ENCODE data around the gene RRBP1. TPM values are rescaled to one million over a fixed set of nuclear protein-coding genes. Genes with fewer than 3 reads are reported as not detected.

RRBP1 gene
- total and polyA plus RNA-seq, 3 donors from 2014 or later, result 93.8 to 146 (median 144) TPM

DNA sequence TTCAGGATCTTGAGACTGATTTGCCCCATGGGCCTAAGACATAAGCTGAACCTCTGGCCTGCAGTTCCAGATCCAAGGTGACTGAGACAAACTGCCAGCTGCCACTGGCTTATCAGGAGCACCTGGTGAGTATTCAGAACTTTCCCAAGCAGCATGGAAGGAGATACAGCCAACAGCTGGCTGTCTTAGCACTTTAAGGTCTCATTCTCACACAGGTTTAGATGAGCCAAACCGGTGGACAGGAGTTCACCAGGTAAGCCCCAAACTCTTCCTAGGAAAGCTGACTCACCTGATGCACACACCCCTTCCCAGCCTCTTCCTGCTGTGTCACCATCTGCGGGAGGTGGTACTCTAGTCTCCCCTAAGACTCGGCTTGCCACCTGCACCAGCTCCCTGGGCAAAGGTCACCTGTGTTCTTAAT lies 17.9 kb upstream of the RRBP1 start, which contains the start of gene BANF2:
TSS of gene BANF2 (plus strand) at position 36 of the 421 bp plus-strand sequence. CDS start 25,060 bp downstream, outside the sequence.
- no peak within 1 kb of the TSS for H3K4me3 ChIP-seq
- H3K27me3 ChIP-seq, result no peaks in the 10 kb centered on the region
- TF ChIP-seq, protein P1, sequence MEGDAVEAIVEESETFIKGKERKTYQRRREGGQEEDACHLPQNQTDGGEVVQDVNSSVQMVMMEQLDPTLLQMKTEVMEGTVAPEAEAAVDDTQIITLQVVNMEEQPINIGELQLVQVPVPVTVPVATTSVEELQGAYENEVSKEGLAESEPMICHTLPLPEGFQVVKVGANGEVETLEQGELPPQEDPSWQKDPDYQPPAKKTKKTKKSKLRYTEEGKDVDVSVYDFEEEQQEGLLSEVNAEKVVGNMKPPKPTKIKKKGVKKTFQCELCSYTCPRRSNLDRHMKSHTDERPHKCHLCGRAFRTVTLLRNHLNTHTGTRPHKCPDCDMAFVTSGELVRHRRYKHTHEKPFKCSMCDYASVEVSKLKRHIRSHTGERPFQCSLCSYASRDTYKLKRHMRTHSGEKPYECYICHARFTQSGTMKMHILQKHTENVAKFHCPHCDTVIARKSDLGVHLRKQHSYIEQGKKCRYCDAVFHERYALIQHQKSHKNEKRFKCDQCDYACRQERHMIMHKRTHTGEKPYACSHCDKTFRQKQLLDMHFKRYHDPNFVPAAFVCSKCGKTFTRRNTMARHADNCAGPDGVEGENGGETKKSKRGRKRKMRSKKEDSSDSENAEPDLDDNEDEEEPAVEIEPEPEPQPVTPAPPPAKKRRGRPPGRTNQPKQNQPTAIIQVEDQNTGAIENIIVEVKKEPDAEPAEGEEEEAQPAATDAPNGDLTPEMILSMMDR (IDR thresholded peaks at IDR 0.05), result no peak
- TF ChIP-seq POLR2A (IDR thresholded peaks at IDR 0.05), result no peak
- H3K36me3 ChIP-seq (ENCODE audit: low read depth, missing control alignments), result no peaks in the 10 kb centered on the region
- no peak for DNase-seq
- WGBS, 2 donors, result 80 to 89% methylated on average over 3 of the region's 3 CpGs
- no peaks in the 10 kb centered on the region for H3K4me1 ChIP-seq
- no peaks in the 10 kb centered on the region for H3K9me3 ChIP-seq
- intact Hi-C loops (cut with DNase I; ENCODE audit: low total_unique reads), result no loop called here
- H3K27ac ChIP-seq, result no peak within 1 kb of the TSS

DNA sequence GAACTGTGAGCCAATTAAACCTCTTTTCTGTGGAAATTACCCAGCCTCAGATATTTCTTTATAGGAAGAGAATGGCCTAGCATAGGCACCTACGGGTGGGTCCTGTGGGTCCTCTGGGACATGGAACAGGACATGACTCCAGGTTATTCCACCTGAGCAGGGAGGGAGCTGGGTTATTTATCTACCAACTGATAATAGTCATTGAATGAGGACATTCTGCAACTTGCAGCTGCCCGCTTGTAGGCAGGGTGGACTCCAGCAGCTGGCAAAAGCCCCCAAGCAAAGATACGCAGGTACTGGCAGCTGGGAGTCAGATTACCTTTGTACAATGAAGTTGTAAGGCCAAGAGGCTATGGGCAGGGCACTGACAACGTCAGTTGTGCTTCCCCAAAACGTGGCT lies 16.3 kb upstream of the RRBP1 start:
- Histone ChIP-seq H3K27me3 (no peaks in the 10 kb centered on the region), H3K27ac (no peak overlapping the region), H3K9me3 (no peaks in the 10 kb centered on the region), H3K4me1 (no peaks in the 10 kb centered on the region), H3K36me3 (ENCODE audit: low read depth, missing control alignments) (no peaks in the 10 kb centered on the region), H3K4me3 (no peak overlapping the region)
- DNase-seq, result no peak
- TF ChIP-seq POLR2A (IDR thresholded peaks at IDR 0.05), result no peak
- TF ChIP-seq, protein P1 (IDR thresholded peaks at IDR 0.05), result no peak
- WGBS, 2 donors, result 73 to 77% methylated on average over 5 of the region's 5 CpGs
- intact Hi-C loops (cut with DNase I; ENCODE audit: low total_unique reads), result no loop called here

DNA sequence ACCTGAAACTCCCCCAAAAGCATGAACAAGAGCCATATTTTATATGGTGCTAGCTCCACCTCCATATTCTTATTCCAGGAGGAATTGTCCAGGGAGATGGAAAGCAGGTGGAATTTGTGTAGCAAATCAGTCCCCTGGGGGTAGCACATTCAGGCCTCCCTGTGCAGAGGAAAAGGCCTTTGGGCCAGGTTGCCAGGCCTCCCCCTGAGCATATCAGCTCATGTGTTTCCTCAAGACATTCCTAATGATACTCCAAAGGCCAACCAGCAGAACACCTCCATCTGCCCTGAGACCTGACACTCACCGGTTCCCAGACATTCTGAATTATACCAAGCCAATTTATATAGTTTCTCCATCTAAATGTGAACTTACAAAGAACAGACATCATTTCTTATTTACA lies 15.1 kb upstream of the RRBP1 start:
- DNase-seq, result no peak
- Histone ChIP-seq H3K27ac (no peak overlapping the region), H3K9me3 (no peaks in the 10 kb centered on the region), H3K36me3 (ENCODE audit: low read depth, missing control alignments) (no peaks in the 10 kb centered on the region), H3K4me3 (no peak overlapping the region), H3K4me1 (no peaks in the 10 kb centered on the region), H3K27me3 (no peaks in the 10 kb centered on the region)
- intact Hi-C loops (cut with DNase I; ENCODE audit: low total_unique reads), result no loop called here
- no peak for TF ChIP-seq POLR2A (IDR thresholded peaks at IDR 0.05)
- TF ChIP-seq, protein P1 (IDR thresholded peaks at IDR 0.05), result no peak
- 100% methylated on average over 1 of the region's 1 CpG for WGBS, 2 donors

DNA sequence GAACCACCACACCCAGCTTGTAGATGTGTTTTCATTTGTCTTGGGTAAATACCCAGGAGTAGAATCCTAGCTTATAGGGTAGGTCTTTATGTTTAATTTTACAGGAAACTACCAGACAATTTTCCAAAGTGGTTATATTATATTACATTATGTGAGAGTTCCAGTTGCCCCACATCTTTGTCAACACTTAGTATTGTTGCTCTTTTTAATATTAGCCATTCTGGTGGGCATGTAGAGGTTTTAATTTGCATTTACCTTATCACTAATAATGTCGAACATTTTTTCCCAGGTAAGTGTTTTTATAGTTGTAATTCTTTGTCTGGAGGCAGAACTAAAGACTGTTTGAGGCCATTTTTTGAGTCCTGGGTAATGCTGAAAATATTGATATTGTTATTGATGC lies 14.2 kb upstream of the RRBP1 start:
- H3K4me1 ChIP-seq, result no peaks in the 10 kb centered on the region
- WGBS, 2 donors, result 82 to 85% methylated on average over 1 of the region's 1 CpG
- intact Hi-C loops (cut with DNase I; ENCODE audit: low total_unique reads), result no loop called here
- TF ChIP-seq POLR2A (IDR thresholded peaks at IDR 0.05), result no peak
- TF ChIP-seq, protein P1 (IDR thresholded peaks at IDR 0.05), result no peak
- H3K4me3 ChIP-seq, result no peak overlapping the region
- DNase-seq, result no peak
- H3K36me3 ChIP-seq (ENCODE audit: low read depth, missing control alignments), result no peaks in the 10 kb centered on the region
- H3K27ac ChIP-seq, result no peak overlapping the region
- no peaks in the 10 kb centered on the region for H3K9me3 ChIP-seq
- H3K27me3 ChIP-seq, result no peaks in the 10 kb centered on the region

DNA sequence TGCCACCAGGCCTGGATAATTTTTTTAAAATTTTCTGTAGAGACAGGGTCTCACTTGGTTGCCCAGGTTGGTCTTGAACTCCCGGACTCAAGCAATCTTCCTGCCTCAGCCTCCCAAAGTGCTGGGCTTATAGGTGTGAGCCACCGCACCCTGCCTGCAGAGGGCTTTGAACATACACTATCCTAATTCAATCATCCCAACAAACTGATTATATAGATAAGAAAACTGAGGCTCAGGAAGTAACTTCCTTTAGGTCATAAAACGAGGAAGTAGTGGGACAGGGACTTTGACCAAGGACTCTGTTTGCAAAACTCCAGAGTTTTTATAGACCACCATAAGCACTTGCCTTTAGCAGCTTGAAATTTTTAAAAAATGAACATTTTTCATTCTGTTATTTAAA lies 12.7 kb upstream of the RRBP1 start:
- DNase-seq, result no peak
- no peaks in the 10 kb centered on the region for H3K4me1 ChIP-seq
- 86 to 93% methylated on average over 3 of the region's 3 CpGs for WGBS, 2 donors
- no peaks in the 10 kb centered on the region for H3K36me3 ChIP-seq (ENCODE audit: low read depth, missing control alignments)
- intact Hi-C loops (cut with DNase I; ENCODE audit: low total_unique reads), result no loop called here
- no peak overlapping the region for H3K4me3 ChIP-seq
- no peaks in the 10 kb centered on the region for H3K9me3 ChIP-seq
- H3K27me3 ChIP-seq, result no peaks in the 10 kb centered on the region
- no peak overlapping the region for H3K27ac ChIP-seq
- TF ChIP-seq POLR2A (IDR thresholded peaks at IDR 0.05), result no peak
- TF ChIP-seq, protein P1 (IDR thresholded peaks at IDR 0.05), result no peak
